WTC11 (cell line): ENCODE results near the gene RHOXF2. TPM values are rescaled to one million over a fixed set of nuclear protein-coding genes. Genes with fewer than 3 reads are reported as not detected.

Experiments used
- ATAC-seq: fragments of 200-7000 bp; cut with Tn5 transposase; 2 replicates; pipeline ENCODE4 v1.10.0; 2021; ENCODE audit warnings: mild to moderate bottlenecking, moderate library complexity
- CTCF ChIA-PET: fragments of 300-600 bp; sonication (Branson Sonifier 250); formaldehyde crosslinking; loops from one replicate; lab custom pipeline; 2021; ENCODE audit warnings: antibody characterized with exemption; lab: Charles Lee
- POLR2A ChIA-PET: fragments of 350-600 bp; sonication (Branson Sonifier 250); formaldehyde crosslinking; loops from one replicate; lab custom pipeline; 2021; ENCODE audit warnings: antibody characterized with exemption; lab: Charles Lee
- DNase-seq: peaks from one replicate; pipeline ENCODE4 v3.0.0; 2021; ENCODE audit warnings: low spot score
- H3K27ac Mint-ChIP-seq: 2 replicates; pipeline ENCODE4 v1.8.0; 2021; ENCODE audit warnings: mixed read lengths
- H3K27me3 Mint-ChIP-seq: 2 replicates; pipeline ENCODE4 v1.8.0; 2021; ENCODE audit warnings: low read depth, mild to moderate bottlenecking, moderate library complexity, mixed read lengths
- H3K36me3 Mint-ChIP-seq: 2 replicates; pipeline ENCODE4 v1.8.0; 2021; ENCODE audit warnings: mixed read lengths
- H3K4me1 Mint-ChIP-seq: 2 replicates; pipeline ENCODE4 v1.8.0; 2022; ENCODE audit warnings: mixed read lengths
- H3K4me3 Mint-ChIP-seq: 2 replicates; pipeline ENCODE4 v1.8.0; 2021; ENCODE audit warnings: mild to moderate bottlenecking, moderate library complexity, mixed read lengths
- H3K9me3 Mint-ChIP-seq: 2 replicates; pipeline ENCODE4 v1.8.0; 2021; ENCODE audit warnings: mixed read lengths
- ESRRA ChIP-seq: sonication (generic); formaldehyde crosslinking; IDR thresholded peaks from 2 replicates; pipeline ENCODE4 v1.8.1; 2022; ENCODE audit warnings: mild to moderate bottlenecking, missing genetic modification reagents, borderline replicate concordance
- PREB ChIP-seq: sonication (generic); formaldehyde crosslinking; IDR thresholded peaks from 2 replicates; pipeline ENCODE4 v1.8.1; 2022; ENCODE audit warnings: mild to moderate bottlenecking, missing genetic modification reagents, moderate library complexity, borderline replicate concordance
- ZNF317 ChIP-seq: sonication (generic); formaldehyde crosslinking; IDR thresholded peaks from 2 replicates; pipeline ENCODE4 v1.8.1; 2023; ENCODE audit warnings: low read depth, mild to moderate bottlenecking, moderate library complexity, missing genetic modification reagents, borderline replicate concordance
- total RNA-seq: library from RNA; stranded (reverse); gene quantifications from 3 replicates; pipeline ENCODE4 v1.2.3, GENCODE V29; 2021
- TF ChIP-seq, protein P1 (sequence below): fragments of 200-600 bp; IDR thresholded peaks from 2 replicates; pipeline ENCODE4 v1.8.0; 2022; ENCODE audit warnings: antibody characterized with exemption

The RHOXF2 gene
- total RNA-seq, 1 experiment from 2014 or later = 0.20 TPM

- TF ChIP-seq PREB (CRISPR knock-in tag) (no peak), ZNF317 (CRISPR knock-in tag) (no peak)
Observed at GRCh38 chrX:120207009-120207605, 48.7 kb downstream of the RHOXF2 start (continued).

GRCh38 chrX:120213438-120214265 is 55.2 kb downstream of the RHOXF2 start:
- H3K27ac Mint-ChIP-seq = no peak overlapping the region
- POLR2A ChIA-PET = interaction anchor here (0.8 kb wide), 1 partner anchor 214 kb away, joined by 3 read pairs; no protein-coding TSS in a partner anchor
- TF ChIP-seq ESRRA (CRISPR knock-in tag) = no peak
- TF ChIP-seq, protein P1, sequence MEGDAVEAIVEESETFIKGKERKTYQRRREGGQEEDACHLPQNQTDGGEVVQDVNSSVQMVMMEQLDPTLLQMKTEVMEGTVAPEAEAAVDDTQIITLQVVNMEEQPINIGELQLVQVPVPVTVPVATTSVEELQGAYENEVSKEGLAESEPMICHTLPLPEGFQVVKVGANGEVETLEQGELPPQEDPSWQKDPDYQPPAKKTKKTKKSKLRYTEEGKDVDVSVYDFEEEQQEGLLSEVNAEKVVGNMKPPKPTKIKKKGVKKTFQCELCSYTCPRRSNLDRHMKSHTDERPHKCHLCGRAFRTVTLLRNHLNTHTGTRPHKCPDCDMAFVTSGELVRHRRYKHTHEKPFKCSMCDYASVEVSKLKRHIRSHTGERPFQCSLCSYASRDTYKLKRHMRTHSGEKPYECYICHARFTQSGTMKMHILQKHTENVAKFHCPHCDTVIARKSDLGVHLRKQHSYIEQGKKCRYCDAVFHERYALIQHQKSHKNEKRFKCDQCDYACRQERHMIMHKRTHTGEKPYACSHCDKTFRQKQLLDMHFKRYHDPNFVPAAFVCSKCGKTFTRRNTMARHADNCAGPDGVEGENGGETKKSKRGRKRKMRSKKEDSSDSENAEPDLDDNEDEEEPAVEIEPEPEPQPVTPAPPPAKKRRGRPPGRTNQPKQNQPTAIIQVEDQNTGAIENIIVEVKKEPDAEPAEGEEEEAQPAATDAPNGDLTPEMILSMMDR = peak; percentile 38; the same call in 1 of the 2 replicates
- TF ChIP-seq, all 79 proteins: peak for 1
- Mint-ChIP-seq H3K4me3 (no peak overlapping the region), H3K9me3 (no peaks in the 10 kb centered on the region), H3K27me3 (no peaks in the 10 kb centered on the region), H3K36me3 (no peaks in the 10 kb centered on the region), H3K4me1 (peaks cover 5% of the 10 kb centered on the region; the same call in 1 of the 2 replicates)
- CTCF ChIA-PET = interaction anchor here (0.6 to 2.0 kb wide), 31 partner anchors 9 to 325 kb away, joined by 3 to 16 read pairs (median 5); partner anchors contain the start of genes LAMP2, TMEM255A and ZBTB33
- ATAC-seq (peak; percentile 95), DNase-seq (peak; percentile 63)

Other genes starting within 250 kb of the RHOXF2 start
- 6.4 to 6.9 TPM (median 6.7 TPM) in 3 replicates for gene NKAP, start 214.9 kb upstream of the RHOXF2 start, total RNA-seq
- 0.23 TPM in 1 of 3 replicates, not detected in the others for gene RHOXF2B, start 80.9 kb upstream of the RHOXF2 start, total RNA-seq
- not detected in 3 replicates for gene RHOXF1, start 42.7 kb upstream of the RHOXF2 start, total RNA-seq
- gene ZBTB33, start 92.2 kb downstream of the RHOXF2 start, total RNA-seq = 12.3 to 16.2 TPM (median 12.5 TPM) in 3 replicates
- gene TMEM255A, start 152.8 kb downstream of the RHOXF2 start, total RNA-seq = 0.41 to 0.69 TPM (median 0.61 TPM) in 3 replicates
- not detected in 3 replicates for gene ATP1B4, start 203.5 kb downstream of the RHOXF2 start, total RNA-seq